PC-9 (cell line): ENCODE measurements around the gene DHCR7. TPM values are rescaled to one million over a fixed set of nuclear protein-coding genes. Genes with fewer than 3 reads are reported as not detected.

Experiments
- BruUV-seq: library from RNA; stranded (reverse); fragments of 400-500 nt; replicated peaks from 2 replicates; lab custom pipeline; 2021; lab: Mats Ljungman, UMichigan
- CTCF ChIA-PET: fragments of 300-600 bp; sonication (Branson Sonifier 250); formaldehyde crosslinking; loops from one replicate; lab custom pipeline; 2022; ENCODE audit warnings: antibody characterized with exemption; lab: Charles Lee
- POLR2A ChIA-PET: fragments of 300-600 bp; sonication (Branson Sonifier 250); formaldehyde crosslinking; loops from one replicate; lab custom pipeline; 2022; ENCODE audit warnings: antibody characterized with exemption; ENCODE audit not compliant: unreplicated experiment; lab: Charles Lee
- DNase-seq, 2 experiments: peaks; one replicate each; pipeline versions ENCODE4 v3.0.0 to v3.0.0-alpha.2; 2015 to 2022; ENCODE audit warnings: mixed read lengths in 1 of 2
- H2AFZ ChIP-seq: fragments of 200-600 bp; sonication (generic); 2 replicates; pipeline ENCODE4 v1.8.1; 2017; ENCODE audit warnings: antibody characterized with exemption
- H3F3A ChIP-seq: fragments of 200-600 bp; sonication (generic); 2 replicates; pipeline ENCODE4 v1.8.1; 2017; ENCODE audit warnings: antibody characterized with exemption, mild to moderate bottlenecking, low read depth; ENCODE audit not compliant: insufficient read depth
- H3K27ac ChIP-seq: fragments of 200-600 bp; sonication (generic); 2 replicates; pipeline ENCODE4 v1.6.1; 2016; ENCODE audit warnings: mixed run types
- H3K27me3 ChIP-seq: fragments of 200-600 bp; sonication (generic); 2 replicates; pipeline ENCODE4 v1.6.1; 2016; ENCODE audit warnings: low read depth, mixed run types; ENCODE audit not compliant: insufficient read depth
- H3K36me3 ChIP-seq: fragments of 200-600 bp; sonication (generic); 2 replicates; pipeline ENCODE4 v1.6.1; 2016; ENCODE audit warnings: low read depth, mixed run types
- H3K4me1 ChIP-seq: fragments of 200-600 bp; sonication (generic); replicated peaks from 2 replicates; pipeline ENCODE4 v1.6.1; 2016; ENCODE audit warnings: mixed run types; ENCODE audit not compliant: insufficient read depth
- H3K4me2 ChIP-seq: fragments of 200-600 bp; sonication (generic); 2 replicates; pipeline ENCODE4 v1.6.1; 2017; ENCODE audit warnings: mixed run types
- H3K4me3 ChIP-seq: fragments of 200-600 bp; sonication (generic); 2 replicates; pipeline ENCODE4 v1.6.1; 2016; ENCODE audit warnings: mixed run types
- H3K79me2 ChIP-seq: fragments of 200-600 bp; sonication (generic); 2 replicates; pipeline ENCODE4 v1.6.1; 2017; ENCODE audit warnings: low read depth, mixed run types
- H3K9me2 ChIP-seq: fragments of 200-600 bp; sonication (generic); 2 replicates; pipeline ENCODE4 v1.8.1; 2017; ENCODE audit warnings: mild to moderate bottlenecking; ENCODE audit not compliant: insufficient read depth
- H3K9me3 ChIP-seq: fragments of 200-600 bp; sonication (generic); 2 replicates; pipeline ENCODE4 v1.8.1; 2016; ENCODE audit warnings: low read depth; ENCODE audit not compliant: insufficient read depth
- H4K20me1 ChIP-seq: fragments of 200-600 bp; sonication (generic); 2 replicates; pipeline ENCODE4 v1.8.1; 2017; ENCODE audit not compliant: insufficient read depth
- CTCF ChIP-seq: fragments of 200-600 bp; sonication (generic); conservative IDR thresholded peaks from 2 replicates; pipeline ENCODE4 v1.6.1; 2017; ENCODE audit warnings: mixed run types, antibody characterized with exemption, mild to moderate bottlenecking, moderate library complexity
- EZH2 ChIP-seq: fragments of 200-600 bp; sonication (generic); IDR thresholded peaks from 2 replicates; pipeline ENCODE4 v1.8.0; 2017; ENCODE audit warnings: antibody characterized with exemption, low read depth
- intact Hi-C: fragments of 100-400 bp; cut with micrococcal nuclease; formaldehyde crosslinking; loops from one replicate; pipeline ENCODE4 v1.10.0; 2022; ENCODE audit not compliant: unreplicated experiment
- total RNA-seq: library from RNA; stranded (reverse); gene quantifications from 2 replicates; pipeline ENCODE4 v1.2.3, GENCODE V29; 2021

Gene DHCR7
- total RNA-seq, 1 experiment from 2014 or later, result 311 TPM

GRCh38 chr11:71476031-71476430 is 27.8 kb upstream of the DHCR7 start:
- H2AFZ ChIP-seq, result no peak overlapping the region
- H3K4me1 ChIP-seq, result peaks cover 10% of the 10 kb centered on the region
- POLR2A ChIA-PET, result interaction anchor here (0.6 kb wide), 1 partner anchor 32 kb away, joined by 6 read pairs; no protein-coding TSS in a partner anchor
- CTCF ChIA-PET, result interaction anchor here (0.6 kb wide), 1 partner anchor 822 kb away, joined by 4 read pairs; no protein-coding TSS in a partner anchor
- no peak overlapping the region for H3K4me2 ChIP-seq
- no TSS peak for BruUV-seq
- TF ChIP-seq EZH2 (no peak), CTCF (no peak)
- H3K4me3 ChIP-seq, result no peak overlapping the region
- no peaks in the 10 kb centered on the region for H3K9me2 ChIP-seq
- H3K79me2 ChIP-seq, result no peaks in the 10 kb centered on the region
- peaks cover 29% of the 10 kb centered on the region for H3K36me3 ChIP-seq
- no peak for DNase-seq
- H3K27me3 ChIP-seq, result no peaks in the 10 kb centered on the region
- H3K27ac ChIP-seq, result no peak overlapping the region
- H3K9me3 ChIP-seq, result no peaks in the 10 kb centered on the region
- intact Hi-C loops, result no loop called here
- H4K20me1 ChIP-seq, result no peaks in the 10 kb centered on the region
- peaks cover 12% of the 10 kb centered on the region for H3F3A ChIP-seq

GRCh38 chr11:71474771-71475483 is 26.7 kb upstream of the DHCR7 start:
- H3K4me3 ChIP-seq, result no peak overlapping the region
- peaks cover 21% of the 10 kb centered on the region for H3K36me3 ChIP-seq
- no peak overlapping the region for H3K27ac ChIP-seq
- TF ChIP-seq CTCF (no peak), EZH2 (no peak)
- no peaks in the 10 kb centered on the region for H3K79me2 ChIP-seq
- ChIA-PET POLR2A (no interaction called here), CTCF (no interaction called here)
- no peak overlapping the region for H3K4me2 ChIP-seq
- no peaks in the 10 kb centered on the region for H3K4me1 ChIP-seq
- no peaks in the 10 kb centered on the region for H3K9me3 ChIP-seq
- intact Hi-C loops, result no loop called here
- no peaks in the 10 kb centered on the region for H3K9me2 ChIP-seq
- no peak for DNase-seq
- no peaks in the 10 kb centered on the region for H4K20me1 ChIP-seq
- H3K27me3 ChIP-seq, result no peaks in the 10 kb centered on the region
- H3F3A ChIP-seq, result peaks cover 1% of the 10 kb centered on the region; the same call in 1 of the 2 replicates
- H2AFZ ChIP-seq, result no peak overlapping the region
- no TSS peak for BruUV-seq

DNA sequence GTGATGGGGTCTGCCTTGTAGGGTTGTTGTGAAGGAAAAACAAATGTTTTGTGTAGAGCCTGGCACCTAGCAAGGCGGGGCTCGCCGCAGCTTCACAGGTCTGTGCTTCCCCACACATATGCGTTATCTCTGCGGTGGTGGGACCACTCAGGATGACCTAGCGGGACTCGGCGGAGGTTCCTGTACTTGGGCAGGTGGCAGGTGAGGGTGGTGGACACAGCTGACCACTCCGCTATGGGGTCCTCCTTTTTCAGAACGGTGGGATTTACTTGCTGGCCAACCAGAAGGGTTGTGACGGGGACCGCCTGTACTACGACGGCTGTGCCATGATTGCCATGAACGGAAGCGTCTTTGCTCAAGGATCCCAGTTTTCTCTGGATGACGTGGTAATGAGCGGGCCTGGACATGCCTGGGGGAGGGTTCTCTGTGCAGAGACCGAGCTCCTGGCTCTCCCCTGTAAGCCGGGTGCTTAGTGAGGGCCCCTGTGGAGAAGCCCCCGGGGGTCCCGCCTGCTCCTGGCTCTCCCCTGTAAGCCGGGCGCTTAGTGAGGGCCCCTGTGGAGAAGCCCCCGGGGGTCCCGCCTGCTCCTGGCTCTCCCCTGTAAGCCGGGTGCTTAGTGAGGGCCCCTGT is 26.1 kb upstream of the DHCR7 start:
- BruUV-seq, result no TSS peak
- no peaks in the 10 kb centered on the region for H3K9me3 ChIP-seq
- no peaks in the 10 kb centered on the region; the same call in 1 of the 2 replicates for H3F3A ChIP-seq
- no peaks in the 10 kb centered on the region for H3K9me2 ChIP-seq
- DNase-seq, result no peak
- no peaks in the 10 kb centered on the region for H3K79me2 ChIP-seq
- intact Hi-C loops, result no loop called here
- ChIA-PET POLR2A (interaction anchor here (0.6 kb wide), 1 partner anchor 12 kb away, joined by 6 read pairs; no protein-coding TSS in a partner anchor), CTCF (no interaction called here)
- no peaks in the 10 kb centered on the region for H3K27me3 ChIP-seq
- H3K4me1 ChIP-seq, result no peaks in the 10 kb centered on the region
- H3K4me3 ChIP-seq, result no peak overlapping the region
- no peak overlapping the region for H2AFZ ChIP-seq
- no peak overlapping the region for H3K4me2 ChIP-seq
- H4K20me1 ChIP-seq, result no peaks in the 10 kb centered on the region
- TF ChIP-seq CTCF, result no peak
- no peak for TF ChIP-seq EZH2
- H3K36me3 ChIP-seq, result peaks cover 17% of the 10 kb centered on the region
- H3K27ac ChIP-seq, result no peak overlapping the region
